Measurements from ENCODE around the gene TMEM117. TPM values are rescaled to one million over a fixed set of nuclear protein-coding genes. Genes with fewer than 3 reads are reported as not detected.
A peak's percentile ranks its signal among the peaks of the same experiment; 100 is the strongest.
"Not testable (repeated sequence)": the region's sequence is repeated elsewhere in the genome, so short reads cannot be mapped to it uniquely, and the experiment has no call there.

TMEM117 gene
- total RNA-seq, 2 experiments from 2014 or later: 0.50 to 0.63 TPM

GRCh38 chr12:44002607-44003006 lies 166.7 kb downstream of the TMEM117 start:
- no peaks in the 10 kb centered on the region for H3K4me1 Mint-ChIP-seq
- DNase-seq: no peak
- CTCF ChIA-PET: interaction anchor here (3.6 kb wide), 1 partner anchor 12 kb away, joined by 12 read pairs; no protein-coding TSS in a partner anchor
- H3K9me3 Mint-ChIP-seq (ENCODE audit: low read depth): peaks cover under 1% of the 10 kb centered on the region
- H3K27me3 Mint-ChIP-seq: no peaks in the 10 kb centered on the region
- ATAC-seq: no peak
- H3K4me3 Mint-ChIP-seq: no peak overlapping the region
- no peak overlapping the region for H3K27ac Mint-ChIP-seq
- H3K36me3 Mint-ChIP-seq: peaks cover under 1% of the 10 kb centered on the region

GRCh38 chr12:44003721-44004120 lies 167.8 kb downstream of the TMEM117 start:
- H3K4me1 Mint-ChIP-seq: no peaks in the 10 kb centered on the region
- CTCF ChIA-PET: interaction anchor here (1.2 kb wide), 1 partner anchor 12 kb away, joined by 4 read pairs; no protein-coding TSS in a partner anchor
- H3K9me3 Mint-ChIP-seq (ENCODE audit: low read depth): peaks cover 9% of the 10 kb centered on the region
- H3K36me3 Mint-ChIP-seq: peaks cover 8% of the 10 kb centered on the region
- H3K27ac Mint-ChIP-seq: no peak overlapping the region
- ATAC-seq (no peak), DNase-seq (no peak)
- H3K27me3 Mint-ChIP-seq: no peaks in the 10 kb centered on the region
- no peak overlapping the region for H3K4me3 Mint-ChIP-seq

GRCh38 chr12:44015333-44015941 lies 179.6 kb downstream of the TMEM117 start:
- Mint-ChIP-seq H3K27ac (no peak overlapping the region), H3K27me3 (no peaks in the 10 kb centered on the region), H3K9me3 (ENCODE audit: low read depth) (no peaks in the 10 kb centered on the region), H3K36me3 (no peaks in the 10 kb centered on the region), H3K4me1 (no peaks in the 10 kb centered on the region), H3K4me3 (no peak overlapping the region)
- CTCF ChIA-PET: interaction anchor here (0.7 to 3.5 kb wide), 14 partner anchors 11 to 934 kb away, joined by 3 to 20 read pairs (median 4); no protein-coding TSS in a partner anchor
- ATAC-seq (peak; percentile 60), DNase-seq (no peak)

GRCh38 chr12:44017216-44017615 lies 181.3 kb downstream of the TMEM117 start:
- Mint-ChIP-seq H3K27ac (no peak overlapping the region), H3K4me3 (no peak overlapping the region), H3K4me1 (no peaks in the 10 kb centered on the region), H3K27me3 (no peaks in the 10 kb centered on the region), H3K36me3 (no peaks in the 10 kb centered on the region), H3K9me3 (ENCODE audit: low read depth) (no peaks in the 10 kb centered on the region)
- CTCF ChIA-PET: no interaction called here
- ATAC-seq (no peak), DNase-seq (no peak)

- peaks cover 3% of the 10 kb centered on the region for H3K9me3 Mint-ChIP-seq (ENCODE audit: low read depth)
- CTCF ChIA-PET: interaction anchor here (1.4 kb wide), 1 partner anchor 930 kb away, joined by 3 read pairs; no protein-coding TSS in a partner anchor
- no peaks in the 10 kb centered on the region for H3K27me3 Mint-ChIP-seq
- no peaks in the 10 kb centered on the region for H3K36me3 Mint-ChIP-seq
- no peaks in the 10 kb centered on the region for H3K4me1 Mint-ChIP-seq
- no peak overlapping the region for H3K27ac Mint-ChIP-seq
- DNase-seq (no peak), ATAC-seq (no peak)
- no peak overlapping the region for H3K4me3 Mint-ChIP-seq
These were observed 183.2 kb downstream of the TMEM117 start for GRCh38 chr12:44019118-44019517.

DNA sequence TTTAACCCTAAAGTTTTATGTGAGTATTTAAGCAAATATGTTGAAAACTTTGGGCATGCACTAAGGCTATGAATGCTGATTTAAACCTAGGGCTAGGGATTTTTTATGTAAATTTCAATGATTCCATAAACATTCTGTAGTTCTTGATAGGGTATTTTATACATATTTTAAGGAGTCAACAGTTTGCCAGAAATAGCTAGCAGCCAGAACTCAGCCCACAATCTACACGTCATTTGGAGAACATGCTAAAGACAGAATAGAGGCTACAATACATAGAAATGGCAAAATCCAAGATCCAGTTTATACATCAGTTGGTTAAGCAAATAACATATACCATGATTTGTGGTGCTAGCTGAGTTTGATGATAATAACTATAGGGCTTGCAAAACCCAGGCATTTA lies 184.7 kb downstream of the TMEM117 start:
- Mint-ChIP-seq H3K4me1 (no peaks in the 10 kb centered on the region), H3K36me3 (no peaks in the 10 kb centered on the region), H3K4me3 (no peak overlapping the region), H3K27ac (no peak overlapping the region), H3K9me3 (ENCODE audit: low read depth) (peaks cover 3% of the 10 kb centered on the region), H3K27me3 (no peaks in the 10 kb centered on the region)
- DNase-seq (no peak), ATAC-seq (no peak)
- CTCF ChIA-PET: no interaction called here

DNA sequence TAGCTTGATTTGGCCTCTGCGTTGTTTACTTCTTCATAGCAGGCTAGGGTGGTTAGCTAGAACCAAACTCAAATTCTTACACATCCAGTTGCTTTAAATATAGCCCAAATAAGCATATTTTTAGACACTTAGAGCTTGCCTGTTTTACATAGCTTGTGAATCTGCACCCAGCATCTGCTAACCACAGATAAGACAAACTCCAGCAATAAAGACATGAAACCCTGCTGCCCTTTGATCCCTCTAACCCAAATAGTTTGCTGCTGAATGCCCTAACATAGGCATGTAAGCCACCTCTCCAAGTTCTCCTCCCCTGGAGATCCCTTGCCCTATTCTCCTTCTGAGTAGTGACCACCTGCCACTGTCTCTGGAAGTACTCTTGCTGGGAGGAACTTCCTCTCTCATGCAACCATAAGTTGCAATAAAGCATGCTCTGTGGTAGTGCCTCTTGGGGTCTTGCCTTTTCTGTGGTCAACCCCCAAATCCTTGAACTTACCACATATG lies 185.6 kb downstream of the TMEM117 start:
- Mint-ChIP-seq H3K4me3 (no peak overlapping the region), H3K4me1 (no peaks in the 10 kb centered on the region), H3K36me3 (no peaks in the 10 kb centered on the region), H3K27me3 (no peaks in the 10 kb centered on the region), H3K27ac (no peak overlapping the region), H3K9me3 (ENCODE audit: low read depth) (peaks cover 3% of the 10 kb centered on the region)
- no peak for DNase-seq
- CTCF ChIA-PET: no interaction called here
- ATAC-seq: no peak

DNA sequence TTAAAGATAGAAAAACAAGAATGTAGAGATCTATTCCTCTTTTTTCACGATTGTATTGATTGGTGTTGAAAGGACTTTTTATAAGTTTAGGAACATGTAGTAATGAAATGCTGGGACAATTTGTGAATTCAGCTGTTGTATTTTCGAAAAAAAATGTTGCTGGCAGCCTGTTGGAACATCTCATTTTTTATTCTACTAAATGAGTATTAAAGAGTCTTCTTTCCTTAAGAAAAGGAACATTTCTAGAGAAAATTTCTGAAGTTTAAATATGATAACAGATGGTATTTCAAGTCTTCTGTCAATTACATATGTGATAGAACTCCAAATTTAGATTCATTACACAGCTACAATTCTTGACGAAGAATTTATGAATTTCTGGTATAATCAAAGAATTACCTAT lies 189.6 kb downstream of the TMEM117 start:
- DNase-seq (no peak), ATAC-seq (no peak)
- no peak overlapping the region for H3K27ac Mint-ChIP-seq
- H3K9me3 Mint-ChIP-seq (ENCODE audit: low read depth): peaks cover 6% of the 10 kb centered on the region
- H3K27me3 Mint-ChIP-seq: no peaks in the 10 kb centered on the region
- H3K36me3 Mint-ChIP-seq: no peaks in the 10 kb centered on the region
- CTCF ChIA-PET: no interaction called here
- no peaks in the 10 kb centered on the region for H3K4me1 Mint-ChIP-seq
- no peak overlapping the region for H3K4me3 Mint-ChIP-seq

- Mint-ChIP-seq H3K9me3 (ENCODE audit: low read depth) (peaks cover 6% of the 10 kb centered on the region), H3K36me3 (no peaks in the 10 kb centered on the region), H3K4me3 (no peak overlapping the region), H3K27me3 (no peaks in the 10 kb centered on the region), H3K4me1 (no peaks in the 10 kb centered on the region), H3K27ac (no peak overlapping the region)
- ATAC-seq: no peak
- CTCF ChIA-PET: no interaction called here
- no peak for DNase-seq
These were observed 190.2 kb downstream of the TMEM117 start for GRCh38 chr12:44026046-44026445.

DNA sequence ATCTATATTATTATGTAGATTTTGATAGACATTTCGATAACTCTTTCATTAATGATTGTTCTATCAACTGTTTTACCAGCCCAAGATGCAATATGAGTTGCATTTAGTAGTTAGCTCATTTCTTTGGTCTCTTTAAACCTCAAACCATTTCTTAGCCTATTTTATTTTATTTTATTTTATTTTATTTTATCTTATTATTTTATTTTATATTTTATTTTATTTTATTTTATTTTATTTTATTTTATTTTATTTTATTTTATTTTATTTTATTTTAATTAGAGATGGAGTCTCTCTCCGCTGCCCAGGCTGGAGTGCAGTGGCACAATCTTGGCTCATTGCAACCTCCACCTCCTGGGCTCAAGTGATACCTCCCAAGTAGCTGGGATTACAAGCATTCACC lies 191.0 kb downstream of the TMEM117 start:
- CTCF ChIA-PET; ATAC-seq; H3K9me3 Mint-ChIP-seq (ENCODE audit: low read depth); H3K27me3 Mint-ChIP-seq; H3K4me1 Mint-ChIP-seq; DNase-seq; H3K4me3 Mint-ChIP-seq; H3K36me3 Mint-ChIP-seq; H3K27ac Mint-ChIP-seq: not testable (repeated sequence)

- CTCF ChIA-PET: no interaction called here
- DNase-seq (no peak), ATAC-seq (no peak)
- peaks cover 3% of the 10 kb centered on the region for H3K9me3 Mint-ChIP-seq (ENCODE audit: low read depth)
- no peak overlapping the region for H3K4me3 Mint-ChIP-seq
- H3K27me3 Mint-ChIP-seq: no peaks in the 10 kb centered on the region
- H3K4me1 Mint-ChIP-seq: no peaks in the 10 kb centered on the region
- no peak overlapping the region for H3K27ac Mint-ChIP-seq
- no peaks in the 10 kb centered on the region for H3K36me3 Mint-ChIP-seq
These were observed 193.3 kb downstream of the TMEM117 start for GRCh38 chr12:44029194-44029593.

DNA sequence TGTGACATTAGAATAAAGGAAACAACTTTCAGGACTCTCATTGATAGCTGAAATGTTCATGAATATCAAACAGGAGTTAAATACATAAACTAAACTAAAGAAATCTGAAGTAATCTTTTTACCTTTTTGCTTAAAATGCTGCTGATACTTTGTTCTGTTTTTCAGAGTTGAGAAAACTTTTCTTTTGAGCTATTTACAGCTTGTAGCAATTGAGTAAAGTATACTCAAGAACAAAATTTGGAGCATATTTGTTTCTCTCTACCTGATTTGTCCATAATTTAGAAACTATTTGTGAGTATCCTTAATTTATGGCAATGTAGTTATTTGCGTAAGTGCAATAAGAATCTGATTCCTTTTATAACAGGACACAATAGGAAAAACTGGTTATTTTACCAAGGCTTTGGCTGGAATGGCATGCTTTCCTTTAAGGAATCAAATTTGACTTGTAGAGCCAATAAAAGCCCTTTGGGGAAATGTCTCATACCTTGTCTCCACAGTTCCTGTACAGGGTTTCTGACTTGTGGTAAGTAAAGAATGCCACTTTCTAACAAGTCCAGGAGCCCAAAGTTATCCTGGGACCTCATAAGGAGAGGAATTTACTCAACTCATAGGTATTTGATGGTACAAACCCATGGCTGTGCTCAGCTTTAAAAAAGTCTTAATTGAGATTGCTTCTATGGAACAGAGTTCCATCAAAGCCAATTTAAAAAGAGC lies 195.7 kb downstream of the TMEM117 start:
- H3K4me1 Mint-ChIP-seq: no peaks in the 10 kb centered on the region
- H3K4me3 Mint-ChIP-seq: no peak overlapping the region
- H3K27ac Mint-ChIP-seq: no peak overlapping the region
- H3K36me3 Mint-ChIP-seq: no peaks in the 10 kb centered on the region
- no peak for DNase-seq
- no peaks in the 10 kb centered on the region for H3K27me3 Mint-ChIP-seq
- no peak for ATAC-seq
- H3K9me3 Mint-ChIP-seq (ENCODE audit: low read depth): peaks cover 3% of the 10 kb centered on the region
- CTCF ChIA-PET: no interaction called here

DNA sequence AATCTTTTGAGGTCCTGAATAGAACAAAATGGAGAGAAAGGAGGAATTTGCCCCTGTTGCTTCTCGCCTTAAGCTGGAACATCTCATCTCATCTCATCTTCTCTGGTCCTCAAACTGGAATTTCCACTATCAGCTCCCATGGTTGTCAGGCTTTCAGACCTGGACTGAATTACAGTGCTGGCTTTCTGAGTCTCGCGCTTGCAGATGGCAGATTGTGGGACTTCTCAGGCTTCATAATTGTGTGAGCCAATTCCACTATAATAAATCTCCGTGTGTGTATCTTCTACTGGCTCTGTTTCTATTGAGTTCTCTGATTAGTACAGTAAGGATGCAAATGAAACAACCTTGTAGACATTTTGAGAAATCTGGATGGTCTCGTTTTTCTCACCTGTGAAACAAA lies 199.0 kb downstream of the TMEM117 start:
- CTCF ChIA-PET: no interaction called here
- H3K36me3 Mint-ChIP-seq: no peaks in the 10 kb centered on the region
- no peak for ATAC-seq
- H3K9me3 Mint-ChIP-seq (ENCODE audit: low read depth): no peaks in the 10 kb centered on the region
- H3K4me1 Mint-ChIP-seq: no peaks in the 10 kb centered on the region
- H3K27ac Mint-ChIP-seq: no peak overlapping the region
- no peak for DNase-seq
- no peak overlapping the region for H3K4me3 Mint-ChIP-seq
- H3K27me3 Mint-ChIP-seq: no peaks in the 10 kb centered on the region

- no peaks in the 10 kb centered on the region for H3K4me1 Mint-ChIP-seq
- no peaks in the 10 kb centered on the region for H3K27me3 Mint-ChIP-seq
- no peak for ATAC-seq
- no peak overlapping the region for H3K4me3 Mint-ChIP-seq
- DNase-seq: no peak
- no peaks in the 10 kb centered on the region for H3K36me3 Mint-ChIP-seq
- no peak overlapping the region for H3K27ac Mint-ChIP-seq
- no peaks in the 10 kb centered on the region for H3K9me3 Mint-ChIP-seq (ENCODE audit: low read depth)
- CTCF ChIA-PET: no interaction called here
These were observed 201.1 kb downstream of the TMEM117 start for GRCh38 chr12:44036875-44037443.

Measured in activated CD8-positive, alpha-beta memory T cell treated with anti-CD3 and anti-CD28 coated beads, Interleukin-2, amount 10 ng/mL, durations not matched to agents 7 days and 5 days (primary cell).